HG02678 (cell line): ENCODE measurements around the gene TEKT5.

Experiments used
- ATAC-seq: cut with Tn5 transposase; IDR thresholded peaks from one replicate; pipeline ENCODE4 v1.9.1; 2021; ENCODE audit warnings: mild to moderate bottlenecking, moderate library complexity; ENCODE audit not compliant: unreplicated experiment

The TEKT5 gene

DNA sequence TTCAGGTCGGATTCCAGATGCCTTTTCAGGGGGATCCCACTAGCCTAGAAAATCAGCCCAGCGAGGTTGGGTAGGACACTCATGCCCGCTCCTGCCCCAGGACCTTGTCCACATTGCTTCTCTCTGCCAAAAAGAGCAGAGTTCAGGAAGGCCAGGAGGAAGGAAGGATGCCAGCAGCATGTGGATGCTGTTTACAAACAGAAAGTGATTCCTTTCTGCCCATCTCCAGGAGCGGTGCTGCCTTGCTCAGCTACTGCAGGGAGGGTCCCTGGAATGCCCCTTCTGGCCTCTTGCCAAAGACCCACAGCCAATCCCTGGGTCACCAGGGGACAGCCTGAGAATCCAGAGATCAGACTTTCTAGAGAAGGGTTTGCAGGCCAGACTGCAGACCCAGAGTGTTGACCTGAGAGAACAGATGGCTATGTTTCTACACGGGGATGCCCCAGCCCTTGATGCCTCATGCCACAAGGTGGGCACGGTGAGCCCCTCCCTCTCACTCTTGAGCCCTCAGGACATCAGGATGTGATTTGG is 82.0 kb downstream of the TEKT5 start:
- no peak for ATAC-seq

DNA sequence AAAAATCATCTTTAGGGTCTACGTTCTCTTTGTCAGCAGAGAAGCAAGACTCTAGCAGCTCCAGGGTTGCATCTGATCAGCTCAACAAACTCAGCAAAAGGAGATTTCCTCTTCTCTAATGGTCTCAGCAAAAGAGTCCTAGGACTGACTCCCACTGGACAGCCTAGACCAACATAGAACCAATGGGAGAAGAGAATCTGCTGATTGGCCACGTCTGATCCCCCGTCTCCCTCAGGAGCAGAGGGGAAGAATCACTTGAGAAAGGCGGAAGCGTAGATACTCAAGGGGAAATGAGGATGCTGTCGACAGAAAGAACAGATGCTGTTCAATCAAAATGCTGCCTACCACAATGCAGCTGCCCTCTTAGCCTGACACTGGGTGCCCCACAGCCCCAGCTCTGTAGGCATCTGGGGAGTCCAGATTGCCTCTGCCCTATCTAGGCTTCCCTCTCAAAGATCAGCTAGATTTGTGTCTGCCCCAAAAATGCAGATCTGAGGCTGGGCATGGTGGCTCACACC is 82.8 kb downstream of the TEKT5 start:
- no peak for ATAC-seq

DNA sequence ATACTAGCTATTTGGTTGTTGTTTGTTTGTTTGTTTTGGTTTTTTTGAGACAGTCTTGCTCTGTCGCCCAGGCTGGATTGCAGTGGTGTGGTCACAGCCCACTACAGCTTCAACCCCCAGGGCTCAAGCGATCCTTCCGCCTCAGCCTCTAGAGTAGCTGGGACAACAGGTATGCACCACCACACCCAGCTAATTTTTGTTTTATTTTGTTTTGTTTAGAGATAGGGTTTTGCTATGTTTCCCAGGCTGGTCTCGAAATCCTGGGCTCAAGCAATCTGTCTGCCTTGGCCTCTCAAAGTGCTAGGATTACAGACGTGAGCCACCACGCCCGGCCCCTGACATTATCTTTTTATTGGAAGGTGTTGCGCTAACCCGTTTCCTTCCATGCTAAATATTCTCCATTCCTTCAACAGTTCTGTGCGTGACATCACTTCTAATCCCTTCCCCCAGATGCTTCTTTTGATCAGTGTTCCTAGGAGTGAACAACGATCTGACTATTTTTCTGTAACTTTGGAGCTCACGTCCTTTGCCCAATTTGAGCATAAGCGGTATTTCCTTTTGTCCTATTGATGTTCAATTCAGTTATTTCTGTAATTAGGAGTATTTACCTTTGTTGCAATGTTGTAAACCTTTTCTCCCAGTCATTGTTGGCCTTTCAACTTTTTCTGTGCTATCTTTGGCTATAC is 84.1 kb downstream of the TEKT5 start:
- ATAC-seq = no peak

DNA sequence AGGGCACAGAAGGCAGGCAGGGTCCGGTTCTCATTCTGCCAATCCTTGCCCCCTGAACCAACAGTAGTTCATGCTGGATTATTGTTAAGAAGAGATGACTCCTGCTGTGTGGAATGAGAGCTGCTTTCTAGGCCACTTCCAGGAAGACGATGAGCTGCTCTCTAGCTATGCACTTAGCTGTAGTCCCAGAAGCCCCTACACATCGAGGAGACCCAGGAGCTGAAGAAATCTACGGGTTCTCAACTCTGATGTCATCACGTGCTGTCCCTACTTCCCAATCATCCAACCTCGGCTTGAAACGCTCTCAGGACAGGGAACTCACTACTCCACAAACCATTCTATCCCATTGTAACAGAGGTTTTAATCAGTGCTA is 85.3 kb downstream of the TEKT5 start:
- ATAC-seq = no peak

DNA sequence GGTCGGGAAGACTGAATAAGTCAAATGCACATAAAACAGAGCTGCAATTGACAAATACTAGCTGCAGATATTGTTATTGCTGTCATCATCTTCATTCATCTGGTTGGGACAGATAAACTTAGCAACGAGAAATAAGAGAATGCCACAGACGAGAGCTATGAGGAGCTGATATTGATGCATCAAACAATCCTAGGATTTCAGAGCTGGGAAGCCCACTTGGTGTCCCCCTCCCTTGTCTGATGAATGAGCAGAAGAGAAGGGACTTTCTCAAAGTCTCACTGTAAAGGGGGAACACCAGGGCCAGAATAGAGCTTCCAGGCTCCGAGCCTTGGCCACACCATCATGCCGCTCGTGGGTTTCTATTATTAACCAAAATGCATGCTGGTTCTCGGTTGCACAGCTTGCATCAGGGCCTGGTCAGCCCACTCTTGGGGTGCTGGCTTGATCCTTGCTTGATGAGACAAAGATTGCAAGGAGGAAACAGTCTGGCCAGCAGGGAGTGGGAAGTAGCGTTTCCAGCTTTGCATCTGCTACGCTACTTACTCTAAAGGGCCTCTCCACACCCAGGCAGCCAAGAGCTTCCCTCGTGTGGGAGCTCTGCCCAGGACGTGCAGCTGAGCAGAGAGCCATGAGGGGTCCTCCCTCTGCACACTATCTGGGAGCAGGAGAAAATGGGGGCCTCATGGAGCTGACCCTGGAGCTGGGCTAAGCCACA is 85.9 kb downstream of the TEKT5 start:
- ATAC-seq = no peak

- ATAC-seq = no peak
These were observed 87.6 kb downstream of the TEKT5 start for GRCh38 chr16:10607157-10607556.

DNA sequence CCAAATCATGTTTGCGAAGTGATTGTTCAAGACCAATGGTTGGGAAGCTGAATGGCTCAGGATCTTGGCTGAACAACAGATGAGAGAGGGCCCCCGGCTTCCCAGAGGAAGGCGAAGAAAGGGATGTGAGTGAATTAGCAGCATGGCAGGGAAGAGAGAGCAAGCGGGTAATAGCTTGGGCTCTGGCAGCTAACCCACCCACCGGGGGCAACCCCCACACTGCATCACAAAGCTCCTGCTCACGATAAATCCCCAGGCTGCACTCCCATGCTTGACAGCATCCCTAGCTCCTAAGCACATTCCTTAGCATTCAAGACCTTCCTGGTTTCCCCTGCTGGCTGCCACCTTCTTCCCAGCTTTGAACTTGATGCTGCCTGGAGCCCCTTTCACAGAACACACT is 88.1 kb downstream of the TEKT5 start:
- ATAC-seq = no peak

- ATAC-seq = no peak
These were observed 89.1 kb downstream of the TEKT5 start for GRCh38 chr16:10605636-10606035.

DNA sequence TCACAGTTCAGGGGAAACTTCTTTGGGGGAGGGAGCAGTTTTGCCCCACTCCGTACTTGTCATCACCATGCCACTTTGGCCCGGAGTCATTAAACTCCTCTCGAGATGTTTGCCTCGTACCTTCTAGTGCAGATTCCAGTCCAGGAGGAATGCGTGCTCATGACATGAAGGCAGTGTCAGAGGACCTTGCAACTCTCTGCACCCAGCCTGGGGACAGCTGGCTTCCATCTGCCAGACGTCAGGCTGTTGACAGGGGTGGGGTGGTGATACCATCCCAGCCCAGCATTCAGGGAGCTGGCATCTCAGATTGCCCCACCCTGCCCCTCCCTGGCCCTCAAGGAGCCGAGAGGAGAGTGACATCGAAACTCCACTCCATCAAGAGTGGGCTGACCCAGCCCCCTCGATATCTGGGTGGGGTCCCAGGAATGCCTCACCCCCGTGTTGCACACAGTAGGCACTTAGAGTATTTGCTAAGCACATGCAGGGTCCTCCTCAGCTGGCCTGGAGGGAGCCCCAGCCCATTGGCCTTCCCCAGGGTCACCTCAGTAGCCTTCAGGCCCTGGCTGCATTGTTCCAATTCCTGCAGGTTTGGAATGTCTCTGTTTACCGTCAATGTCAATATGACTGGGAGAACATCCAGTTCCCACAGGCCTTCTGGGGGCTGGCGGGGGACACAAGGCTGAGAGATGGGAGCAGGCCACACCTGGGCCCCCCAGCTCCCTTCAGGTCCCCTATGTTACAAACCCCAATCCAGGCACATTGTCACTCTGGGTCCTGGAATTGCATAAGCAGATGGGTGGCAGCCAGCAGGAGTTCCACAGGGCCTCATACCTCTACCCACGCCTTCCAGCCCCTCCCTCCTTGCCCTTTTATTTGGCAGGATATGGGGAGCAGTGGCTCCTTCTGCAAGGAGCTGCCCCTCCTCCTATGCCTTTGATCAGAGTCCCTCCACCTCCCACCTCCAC is 93.0 kb downstream of the TEKT5 start:
- no peak for ATAC-seq

- no peak for ATAC-seq
These were observed 93.8 kb downstream of the TEKT5 start for GRCh38 chr16:10600782-10601443.

GRCh38 chr16:10599626-10600025 is 95.1 kb downstream of the TEKT5 start:
- no peak for ATAC-seq

DNA sequence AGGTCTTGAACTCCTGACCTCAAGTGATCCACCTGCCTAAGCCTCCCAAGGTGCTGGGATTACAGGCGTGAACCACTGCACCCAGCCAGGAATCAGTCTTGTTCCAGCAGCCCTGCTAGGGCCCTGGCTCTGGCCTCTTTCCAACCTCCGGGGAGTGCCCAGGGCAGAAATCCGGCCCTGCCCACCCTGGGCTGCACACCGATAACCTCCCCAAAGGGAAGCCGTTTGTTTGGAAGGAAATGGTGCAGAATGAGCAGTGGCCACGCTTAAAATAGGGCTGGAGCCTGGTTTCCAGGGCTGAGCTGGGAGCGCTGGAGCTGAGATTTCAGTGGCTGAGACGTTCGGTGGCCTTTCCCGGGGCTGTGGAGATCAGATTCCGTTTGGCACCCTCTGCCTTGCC is 96.6 kb downstream of the TEKT5 start:
- ATAC-seq = no peak

DNA sequence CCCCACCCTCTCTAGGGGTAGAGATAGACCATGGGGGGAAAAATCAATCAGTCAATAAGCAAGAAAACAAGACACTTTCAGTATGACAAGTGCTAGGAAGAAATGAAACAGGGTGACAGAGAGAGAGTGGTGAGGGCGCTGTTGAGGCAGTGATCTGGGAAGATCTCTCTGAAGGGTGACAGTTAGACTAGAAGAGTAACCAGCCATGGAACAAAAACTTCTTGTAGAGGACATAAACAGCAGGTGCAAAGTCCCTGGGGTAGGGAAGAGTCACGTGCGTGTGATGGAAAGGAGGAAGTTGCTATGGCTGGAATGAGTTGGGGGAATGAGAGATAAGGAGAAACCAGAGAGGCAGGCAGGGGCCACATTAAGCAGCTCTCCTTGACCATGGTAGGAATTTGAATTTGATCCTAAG is 97.5 kb downstream of the TEKT5 start:
- no peak for ATAC-seq

DNA sequence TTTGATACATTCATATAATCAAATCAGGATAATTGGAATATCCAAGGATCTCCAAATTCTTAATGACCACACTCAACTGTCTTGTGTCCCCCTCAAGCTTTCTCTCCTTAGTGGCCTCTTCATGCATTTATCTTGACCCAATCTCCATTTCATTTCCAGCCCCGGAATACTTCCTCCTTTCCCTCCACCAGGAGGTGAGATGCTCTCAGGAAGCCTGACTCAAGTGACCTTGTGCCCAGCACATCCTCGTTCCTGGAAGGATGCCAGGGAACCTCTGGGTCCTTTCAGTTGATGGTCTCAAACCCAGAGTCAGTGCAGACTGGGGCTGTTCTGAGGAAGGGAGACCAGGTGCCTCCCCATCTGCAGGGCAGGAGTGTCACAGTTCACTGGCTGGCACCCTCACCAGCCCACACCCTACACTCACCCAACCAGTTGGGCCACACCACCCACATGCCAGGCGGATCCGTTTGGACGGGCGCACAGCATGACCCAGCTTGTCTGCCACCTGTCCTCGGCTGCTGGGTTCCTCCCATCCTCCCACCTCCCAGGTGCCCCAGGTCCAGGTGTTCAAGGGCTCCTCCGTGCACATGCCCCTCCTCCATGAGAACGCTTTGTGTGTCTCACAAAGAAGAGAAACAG is 100.3 kb downstream of the TEKT5 start:
- no peak for ATAC-seq

DNA sequence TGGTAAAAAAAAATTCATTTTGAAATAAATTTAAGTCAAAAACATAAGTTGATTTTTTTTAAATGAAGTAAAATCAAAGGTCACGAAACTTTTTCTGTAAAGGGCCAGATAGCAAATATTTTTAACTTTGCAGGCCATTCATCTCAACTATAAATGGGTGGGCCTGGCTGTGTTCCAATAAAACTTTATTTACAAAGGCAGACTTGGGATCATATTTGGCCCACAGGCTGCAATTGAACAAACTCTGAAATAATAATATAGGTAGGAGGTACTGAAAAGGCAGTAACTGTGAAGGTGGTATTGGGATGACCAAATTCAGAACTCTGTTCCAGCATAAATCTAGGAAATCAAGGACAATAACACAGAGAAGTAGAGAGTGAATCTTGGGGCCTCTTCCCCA is 102.1 kb downstream of the TEKT5 start:
- no peak for ATAC-seq

DNA sequence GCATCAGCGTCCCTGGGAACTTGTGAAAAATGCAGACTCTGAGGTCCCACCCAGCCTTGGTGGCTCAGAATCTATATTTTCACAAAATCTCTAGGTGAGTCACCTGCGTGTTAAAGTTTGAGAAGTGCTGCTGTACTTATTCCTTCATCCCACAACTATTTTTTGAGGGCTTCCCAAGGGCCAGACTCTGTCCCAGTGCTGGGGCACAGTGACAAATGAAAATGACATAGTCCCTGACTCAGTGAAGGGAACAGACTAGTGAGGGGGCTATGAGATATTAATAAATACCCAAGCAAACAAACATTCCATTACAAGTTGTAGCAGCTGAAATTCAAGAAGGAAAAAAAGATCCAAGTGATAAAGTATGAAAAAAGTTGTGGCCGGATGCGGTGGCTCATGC is 104.4 kb downstream of the TEKT5 start:
- ATAC-seq = no peak

DNA sequence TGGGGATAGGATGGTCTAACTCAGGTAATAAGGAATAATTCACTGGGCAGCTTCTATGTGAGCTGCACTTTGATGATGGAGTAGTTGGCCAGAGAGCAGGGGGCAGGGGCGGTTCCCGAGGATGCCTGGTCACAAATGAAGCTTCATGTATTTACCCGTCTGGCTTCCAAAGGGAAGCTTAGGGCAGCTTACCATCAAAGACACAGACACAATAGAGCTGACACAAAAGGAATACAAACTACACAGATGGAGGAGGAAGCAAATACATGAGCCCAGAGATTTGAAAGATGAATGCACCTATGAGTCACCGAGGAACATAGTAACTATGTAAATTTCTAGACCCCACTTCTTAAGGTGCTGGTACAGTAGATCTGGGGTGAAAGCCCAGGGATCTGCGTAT is 105.6 kb downstream of the TEKT5 start:
- ATAC-seq = no peak

GRCh38 chr16:10587622-10588021 is 107.1 kb downstream of the TEKT5 start:
- ATAC-seq = no peak

DNA sequence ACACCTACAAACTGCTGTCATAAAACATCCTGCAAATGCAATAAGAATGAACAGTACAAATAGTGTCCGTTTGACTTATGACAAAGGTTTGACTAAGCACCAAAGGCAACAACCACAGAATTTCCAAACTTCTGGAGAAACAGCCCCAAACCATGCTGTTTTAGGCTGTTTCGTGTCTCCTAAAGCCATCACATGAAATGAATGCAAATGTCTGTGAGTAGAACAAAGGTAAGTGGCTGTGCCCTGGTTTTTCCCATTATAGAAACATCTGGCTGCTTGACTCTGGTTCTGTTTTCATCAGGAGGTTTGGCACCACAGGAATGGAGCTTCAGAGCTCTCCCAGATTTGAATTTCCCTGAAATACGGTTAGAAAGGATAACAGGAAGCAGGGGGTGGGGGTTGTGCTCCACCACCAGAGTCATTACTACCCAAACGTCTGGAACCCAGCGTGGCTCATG is 109.7 kb downstream of the TEKT5 start:
- ATAC-seq = no peak

DNA sequence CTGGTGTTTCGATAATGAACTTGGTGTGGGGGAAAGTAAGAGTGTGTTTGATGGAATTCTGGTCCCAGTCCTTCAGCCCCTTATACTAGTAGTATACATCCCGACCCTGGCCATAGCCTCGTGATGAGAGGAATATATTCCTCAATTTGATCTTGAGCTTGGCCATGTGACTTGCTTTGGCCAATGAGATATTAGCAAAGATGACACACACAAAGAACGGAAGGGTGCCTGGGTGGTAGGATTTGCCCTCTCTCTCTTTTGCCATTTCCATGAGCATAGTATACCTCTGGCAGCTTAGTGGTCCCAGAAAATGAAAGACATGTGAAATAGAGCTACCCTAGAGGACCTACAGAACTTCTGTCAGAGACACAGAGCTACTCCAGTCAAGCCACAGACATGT is 111.5 kb downstream of the TEKT5 start:
- no peak for ATAC-seq
